Lower leg skin (tissue), 4 donors: ENCODE measurements around the gene IL1R2. TPM values are rescaled to one million over a fixed set of nuclear protein-coding genes. Genes with fewer than 3 reads are reported as not detected.
A peak's percentile ranks its signal among the peaks of the same experiment; 100 is the strongest.

Source experiments
- DNase-seq, 2 donors: peaks; one replicate each; pipeline ENCODE4 v3.0.0-alpha.2; 2019; ENCODE audit warnings: low spot score in 2 of 2
- H3K4me3 ChIP-seq: fragments of 200-600 bp; sonication (generic); 2 replicates; pipeline ENCODE4 v1.5.1; 2017; ENCODE audit warnings: mild to moderate bottlenecking, low read depth; ENCODE audit not compliant: poor library complexity, severe bottlenecking
- CTCF ChIP-seq, 3 donors: fragments of 450-650 bp; IDR thresholded peaks; one replicate each; pipeline ENCODE4 v1.5.1; 2016; ENCODE audit warnings: antibody characterized with exemption in 3 of 3, mild to moderate bottlenecking in 3 of 3, moderate library complexity in 2 of 3
- POLR2A ChIP-seq, 2 donors: fragments of 450-650 bp; IDR thresholded peaks; one replicate each; pipeline ENCODE4 v1.6.1; 2016 to 2017; ENCODE audit warnings: antibody characterized with exemption in 2 of 2, mild to moderate bottlenecking in 1 of 2, moderate library complexity in 1 of 2
- WGBS, 2 donors: methylation state at CpG; one replicate each; pipeline ENCODE4 v1.1.5; 2018; 5-methylcytosine and 5-hydroxymethylcytosine counted together
- intact Hi-C: fragments of 100-400 bp; cut with DNase I; formaldehyde crosslinking; loops from one replicate; pipeline ENCODE4 v1.15.0; 2023; ENCODE audit warnings: low total_unique reads
- total RNA-seq, 4 donors: library from RNA; depleted of rRNA; stranded (reverse); fragments of >200 nt; gene quantifications; one replicate each; pipeline ENCODE4 v1.1.0, GENCODE V29; 2016

Gene IL1R2
- total RNA-seq, 4 donors from 2014 or later = 58.4 to 106 (median 68.7) TPM

GRCh38 chr2:102061286-102061699 is 69.5 kb downstream of the IL1R2 start:
- WGBS, 2 donors = 92 to 95% methylated on average over 7 of the region's 7 CpGs
- no peak for DNase-seq
- intact Hi-C loops = no loop called here
- no peak for TF ChIP-seq POLR2A (IDR thresholded peaks at IDR 0.05)
- TF ChIP-seq CTCF (IDR thresholded peaks at IDR 0.05) = no peak
- H3K4me3 ChIP-seq = no peak overlapping the region

GRCh38 chr2:102061962-102062795 is 70.4 kb downstream of the IL1R2 start:
- DNase-seq = no peak
- no peak overlapping the region for H3K4me3 ChIP-seq
- no peak for TF ChIP-seq CTCF (IDR thresholded peaks at IDR 0.05)
- no peak for TF ChIP-seq POLR2A (IDR thresholded peaks at IDR 0.05)
- intact Hi-C loops = no loop called here
- WGBS, 2 donors = 57 to 63% methylated on average over 8 of the region's 8 CpGs

GRCh38 chr2:102062802-102063201 is 71.0 kb downstream of the IL1R2 start:
- intact Hi-C loops = no loop called here
- no peak for DNase-seq

GRCh38 chr2:102063487-102063911 is 71.7 kb downstream of the IL1R2 start:
- DNase-seq = peak; percentile 79 to 91
- WGBS, 2 donors = 28 to 29% methylated on average over 6 of the region's 6 CpGs
- TF ChIP-seq POLR2A (IDR thresholded peaks at IDR 0.05) (no peak), CTCF (IDR thresholded peaks at IDR 0.05) (no peak)
- intact Hi-C loops = no loop called here
- no peak overlapping the region for H3K4me3 ChIP-seq

More at GRCh38 chr2:102062802-102063201, 71.0 kb downstream of the IL1R2 start:
- H3K4me3 ChIP-seq = no peak overlapping the region
- TF ChIP-seq POLR2A (IDR thresholded peaks at IDR 0.05) (no peak), CTCF (IDR thresholded peaks at IDR 0.05) (no peak)
- 27 to 29% methylated on average over 3 of the region's 3 CpGs for WGBS, 2 donors

- peak; percentile 95 to 97 for DNase-seq
- TF ChIP-seq POLR2A (IDR thresholded peaks at IDR 0.05) = no peak
- no peak for TF ChIP-seq CTCF (IDR thresholded peaks at IDR 0.05)
- no peak overlapping the region for H3K4me3 ChIP-seq
- intact Hi-C loops = no loop called here
- WGBS, 2 donors = 6 to 8% methylated on average over 9 of the region's 9 CpGs
Measured at GRCh38 chr2:102063941-102064678, 72.3 kb downstream of the IL1R2 start.
